DMS114 treated with DMSO at 0.1 percent for 48 hours (cell line): Measurements from ENCODE around the gene FBXL16.
"Not testable (repeated sequence)": the region's sequence is repeated elsewhere in the genome, so short reads cannot be mapped to it uniquely, and the experiment has no call there.

Experiments used
- DNase-seq: peaks from one replicate; lab custom pipeline; 2025; ENCODE audit not compliant: unreplicated experiment; lab: John Stamatoyannopoulos, UW

Gene FBXL16

GRCh38 chr16:723695-724094, 18.1 kb upstream of the FBXL16 start:
- DNase-seq: no peak

- DNase-seq: no peak
These were observed 17.4 kb upstream of the FBXL16 start for GRCh38 chr16:722835-723633.

DNA sequence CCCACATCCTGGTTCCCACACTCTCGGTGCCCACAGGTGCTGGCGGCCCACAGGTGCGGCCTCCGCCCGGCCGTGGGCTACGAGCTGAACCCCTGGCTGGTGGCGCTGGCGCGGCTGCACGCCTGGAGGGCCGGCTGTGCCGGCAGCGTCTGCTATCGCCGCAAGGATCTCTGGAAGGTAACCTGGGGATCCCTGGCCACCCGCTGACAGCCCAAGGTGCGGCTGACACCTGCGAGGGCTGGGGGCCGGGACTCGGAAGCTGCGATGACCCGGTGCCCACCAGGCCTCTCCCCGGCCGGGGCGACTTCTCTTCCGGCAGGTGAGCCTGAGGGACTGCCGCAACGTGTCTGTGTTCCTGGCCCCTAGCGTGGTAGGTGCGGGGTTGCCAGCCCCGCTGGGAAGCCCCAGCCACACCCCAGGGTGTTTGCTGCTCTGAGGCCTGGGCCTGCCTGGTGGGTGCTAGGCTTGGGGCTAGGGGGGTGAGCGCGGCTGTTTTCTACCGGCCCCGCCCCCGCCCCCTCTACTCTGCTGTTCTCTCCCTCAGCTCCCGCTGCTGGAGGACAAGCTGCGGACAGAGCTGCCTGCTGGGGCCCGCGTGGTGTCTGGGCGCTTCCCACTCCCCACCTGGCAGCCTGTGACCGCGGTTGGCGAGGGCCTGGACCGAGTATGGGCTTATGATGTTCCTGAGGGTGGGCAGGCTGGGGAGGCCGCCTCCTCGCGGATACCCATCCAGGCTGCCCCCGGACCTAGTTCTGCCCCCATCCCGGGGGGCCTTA, 16.4 kb upstream of the FBXL16 start:
- no peak for DNase-seq

- DNase-seq: peak; percentile 51
These were observed 15.6 kb upstream of the FBXL16 start, which contains the start of gene ANTKMT for GRCh38 chr16:720990-721764. Gene ANTKMT (plus strand): TSS chr16:721146. CDS start chr16:721275, 129 bp downstream.

GRCh38 chr16:720447-720989, 14.9 kb upstream of the FBXL16 start:
- no peak for DNase-seq

- peak; percentile 27 for DNase-seq
These were observed 14.3 kb upstream of the FBXL16 start for GRCh38 chr16:719815-720446.

DNA sequence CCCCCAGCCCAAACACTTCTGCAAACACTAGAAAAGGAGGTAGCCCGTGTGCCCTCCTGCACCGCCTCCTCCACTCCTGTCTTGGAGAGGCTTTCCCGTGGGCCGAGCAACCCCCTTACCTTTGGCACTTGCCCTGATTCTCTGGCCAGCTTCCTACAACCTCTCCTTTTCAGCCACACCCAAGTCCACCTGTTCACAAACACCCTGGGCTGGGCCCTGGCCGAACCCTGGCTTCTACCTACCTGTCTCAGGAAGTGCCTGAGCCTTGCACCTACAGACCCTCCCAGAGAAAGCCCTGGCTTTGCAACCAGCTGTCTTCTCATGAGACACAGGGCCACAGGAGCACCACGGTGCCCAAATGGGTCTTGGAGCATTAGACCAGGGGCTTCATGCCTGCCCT, 13.3 kb upstream of the FBXL16 start:
- DNase-seq: no peak

DNA sequence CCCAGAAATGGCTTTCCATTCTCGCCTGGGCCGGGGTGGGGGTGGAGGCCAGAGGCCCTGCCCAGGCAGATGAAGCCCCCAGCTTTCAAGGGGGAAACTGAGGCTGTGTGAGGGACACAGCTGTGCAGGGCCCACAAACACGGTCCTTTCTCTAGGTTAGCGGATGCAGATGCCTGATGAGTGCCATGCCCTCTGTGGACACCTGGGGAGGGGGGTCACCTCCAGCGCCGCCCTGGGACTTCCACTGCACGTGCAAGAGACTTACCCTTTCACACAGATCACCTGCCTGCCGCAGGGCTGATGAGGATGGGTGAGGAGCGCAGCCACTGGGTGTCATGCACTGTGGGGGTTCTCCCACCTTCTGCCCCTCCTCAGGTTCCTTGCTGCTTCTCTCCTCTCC, 12.8 kb upstream of the FBXL16 start:
- no peak for DNase-seq

DNA sequence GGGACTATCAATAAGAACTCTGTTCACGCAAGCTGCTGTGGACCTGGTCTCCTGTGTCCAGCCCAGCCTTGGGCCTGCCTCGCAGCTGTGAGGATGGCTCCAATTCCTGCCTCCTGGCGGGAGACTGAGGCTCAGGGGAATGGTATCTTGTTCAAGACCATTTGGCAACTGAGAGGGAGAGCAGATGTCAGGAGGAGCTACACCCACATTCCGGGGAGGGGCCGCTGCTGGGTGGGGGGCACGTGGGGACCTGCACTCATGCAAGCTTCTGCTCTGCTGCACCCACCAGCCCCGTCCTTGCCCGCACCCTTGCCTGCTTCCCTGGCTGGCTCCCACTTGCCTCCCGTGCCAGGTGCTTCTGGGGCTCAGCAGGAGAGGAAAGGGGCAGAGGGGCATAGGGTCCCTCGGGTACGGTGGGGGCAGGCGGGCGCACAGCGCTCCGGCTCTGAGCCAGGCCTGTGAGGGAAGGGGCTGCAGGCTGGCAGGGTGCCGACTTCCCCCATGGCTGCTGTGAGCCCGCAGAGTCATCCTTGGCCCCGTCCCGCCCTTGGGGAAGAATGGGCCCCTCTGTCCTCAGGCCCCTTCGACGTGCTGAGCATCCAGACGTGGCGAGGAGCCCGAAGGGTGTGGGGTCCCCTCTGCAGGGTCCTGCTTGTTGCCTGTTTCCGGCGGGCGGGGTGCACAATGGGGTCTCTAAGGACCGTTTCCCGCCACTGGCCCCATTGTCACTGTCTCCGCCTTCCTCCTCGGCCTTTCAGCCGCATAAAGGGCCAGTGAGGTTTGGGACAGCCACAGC, 12.0 kb upstream of the FBXL16 start:
- no peak for DNase-seq

GRCh38 chr16:716768-717325, 11.2 kb upstream of the FBXL16 start:
- DNase-seq: no peak

- no peak for DNase-seq
These were observed 10.6 kb upstream of the FBXL16 start for GRCh38 chr16:716200-716568.

GRCh38 chr16:715477-716199, 10.0 kb upstream of the FBXL16 start:
- DNase-seq: no peak

DNA sequence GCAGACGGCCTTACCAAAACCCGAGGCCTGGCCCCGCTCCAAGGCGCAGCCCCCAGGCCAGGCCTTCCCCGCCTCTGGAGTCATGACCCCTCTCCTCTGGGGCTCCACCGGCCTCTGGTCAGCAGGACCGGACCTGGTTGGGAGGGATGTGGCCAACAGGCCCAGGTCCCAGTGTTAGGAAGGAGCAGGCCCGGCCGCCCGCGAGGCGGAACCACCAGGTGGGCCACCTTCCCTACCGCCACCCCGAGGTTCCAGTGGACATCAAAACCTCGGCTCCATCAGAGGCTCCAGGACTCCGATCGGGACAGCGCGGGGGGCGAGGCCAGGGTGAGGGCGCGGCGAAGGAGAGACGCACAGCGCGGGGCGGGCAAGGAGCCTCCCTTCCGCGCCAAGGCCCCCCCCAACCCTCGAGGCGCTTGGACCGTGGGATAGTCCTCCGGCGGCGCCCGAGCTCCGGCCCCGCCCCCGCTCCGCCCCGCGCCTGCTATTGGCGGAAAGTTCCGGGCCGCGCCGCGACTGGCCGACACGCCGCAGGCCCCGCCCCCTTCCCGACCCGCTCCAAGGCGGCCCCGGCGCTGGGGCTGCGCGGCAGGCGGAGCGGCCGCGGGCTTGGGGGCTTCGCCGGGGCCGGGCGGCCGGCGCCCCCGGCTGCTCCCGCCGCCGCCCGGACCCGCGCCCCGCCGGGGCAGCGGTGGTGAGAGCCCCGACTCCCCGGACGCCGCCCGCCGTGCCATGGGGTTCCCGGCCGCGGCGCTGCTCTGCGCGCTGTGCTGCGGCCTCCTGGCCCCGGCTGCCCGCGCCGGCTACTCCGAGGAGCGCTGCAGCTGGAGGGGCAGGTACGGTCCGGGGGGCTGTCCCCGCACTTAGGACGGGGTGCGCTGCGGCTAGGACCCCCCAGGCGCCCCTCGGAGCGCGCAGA, 9.2 kb upstream of the FBXL16 start, which contains the start of gene METRN:
Gene METRN, plus strand, starts transcription at position 561 of the 919 bp plus-strand sequence. Its CDS starts 172 bp downstream, at position 733.
- DNase-seq: peak; percentile 68

DNA sequence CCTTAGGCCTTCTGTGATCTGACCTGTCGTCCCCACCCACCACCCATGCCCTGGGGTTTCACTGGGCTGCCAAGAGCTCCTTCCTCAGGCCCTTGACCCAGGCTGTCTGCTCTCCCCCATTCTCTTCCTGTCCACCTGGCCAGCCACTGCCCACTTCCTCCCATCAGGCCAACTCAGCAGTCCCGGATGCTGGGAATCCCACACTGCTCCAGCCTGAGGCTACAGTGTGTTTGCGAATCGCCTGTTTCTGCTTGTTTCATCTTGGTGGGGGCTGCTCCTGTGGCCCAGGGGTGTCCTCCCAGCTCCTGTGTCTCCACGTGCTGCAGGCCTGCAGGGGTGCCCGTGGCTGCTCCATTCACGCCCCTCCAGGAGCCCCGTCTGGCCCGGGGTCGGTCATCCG, 8.5 kb upstream of the FBXL16 start:
- DNase-seq: no peak

DNA sequence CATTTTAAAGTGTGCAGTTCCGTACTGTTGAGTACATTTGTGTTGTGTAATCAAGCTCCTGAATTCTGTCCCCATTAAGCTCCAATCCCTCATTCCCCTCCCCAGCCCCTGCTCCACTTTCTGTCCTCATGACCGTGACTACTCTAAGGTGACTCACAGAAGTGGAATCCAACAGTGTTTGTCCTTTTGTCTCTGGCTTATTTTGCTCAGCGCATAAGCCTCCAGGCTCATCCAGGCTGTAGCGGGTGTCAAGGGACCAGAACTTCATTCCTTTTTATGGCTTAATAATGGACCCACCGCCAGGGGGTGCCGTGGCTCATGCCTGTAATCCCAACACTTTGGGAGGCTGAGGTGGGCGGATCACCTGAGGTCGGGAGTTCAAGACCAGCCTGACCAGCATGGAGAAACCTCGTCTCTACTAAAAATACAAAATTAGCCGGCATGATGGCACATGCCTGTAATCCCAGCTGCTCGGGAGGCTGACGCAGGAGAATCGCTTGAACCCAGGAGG, 7.2 kb upstream of the FBXL16 start:
- DNase-seq: not testable (repeated sequence)

DNA sequence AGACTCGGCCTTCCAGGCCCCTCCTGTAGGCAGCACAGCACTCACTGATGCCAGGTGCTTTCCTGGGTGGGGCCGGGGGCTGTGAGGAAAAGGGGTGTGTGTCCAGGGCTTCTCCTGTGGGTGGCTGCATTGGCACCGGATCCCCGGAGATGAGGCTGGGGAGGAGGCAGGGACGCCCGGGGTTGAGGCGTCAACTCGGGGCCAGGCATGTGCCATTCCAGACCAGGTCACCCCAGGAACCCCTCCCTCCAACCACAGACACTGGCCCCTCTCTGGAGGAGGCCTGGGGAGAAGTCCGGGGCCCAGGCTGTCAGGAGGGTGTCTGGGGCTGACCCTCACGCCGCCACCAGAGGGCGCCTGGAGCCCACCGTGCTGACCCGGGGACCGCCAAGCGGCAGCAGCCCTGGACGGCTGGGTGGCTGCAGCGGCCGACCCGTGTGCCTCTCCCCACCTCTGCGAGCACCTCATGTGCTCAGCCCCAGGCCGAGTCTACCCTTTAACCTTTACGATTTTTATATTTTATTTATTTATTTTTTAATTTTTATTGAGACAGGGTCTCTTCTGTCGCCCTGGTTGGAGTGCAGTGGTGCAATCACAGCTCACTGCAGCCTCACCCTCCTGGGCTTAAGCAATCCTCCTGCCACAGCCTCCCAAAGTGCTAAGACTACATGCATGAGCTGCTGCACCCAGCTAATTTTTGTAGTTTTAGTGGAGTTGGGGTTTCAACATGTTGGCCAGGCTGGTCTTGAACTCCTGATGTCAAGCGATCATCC, 6.1 kb upstream of the FBXL16 start:
- peak; percentile 29 for DNase-seq

DNA sequence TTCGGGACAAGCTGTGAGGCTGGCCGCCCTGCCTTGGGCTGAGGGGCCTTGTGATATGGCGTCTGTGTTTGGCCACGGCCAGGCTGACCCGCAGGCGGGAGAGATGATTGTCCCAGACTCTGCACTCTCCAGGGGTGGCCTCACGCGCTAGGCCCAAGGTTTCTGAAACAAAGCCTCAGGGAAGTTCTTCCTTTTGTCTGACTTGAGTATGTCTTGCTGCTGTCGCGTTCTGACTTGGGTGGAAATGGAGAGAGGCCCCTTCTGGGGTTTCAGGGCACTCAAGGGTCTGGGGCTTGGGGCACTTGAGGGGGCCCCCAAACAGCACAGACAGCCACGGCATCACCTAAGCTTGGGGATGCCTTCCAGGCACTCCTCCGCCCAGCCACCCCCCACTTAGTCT, 5.5 kb upstream of the FBXL16 start:
- DNase-seq: no peak
